ENCODE measurements around the gene P3H3. TPM values are rescaled to one million over a fixed set of nuclear protein-coding genes. Genes with fewer than 3 reads are reported as not detected.

The P3H3 gene, protein sequence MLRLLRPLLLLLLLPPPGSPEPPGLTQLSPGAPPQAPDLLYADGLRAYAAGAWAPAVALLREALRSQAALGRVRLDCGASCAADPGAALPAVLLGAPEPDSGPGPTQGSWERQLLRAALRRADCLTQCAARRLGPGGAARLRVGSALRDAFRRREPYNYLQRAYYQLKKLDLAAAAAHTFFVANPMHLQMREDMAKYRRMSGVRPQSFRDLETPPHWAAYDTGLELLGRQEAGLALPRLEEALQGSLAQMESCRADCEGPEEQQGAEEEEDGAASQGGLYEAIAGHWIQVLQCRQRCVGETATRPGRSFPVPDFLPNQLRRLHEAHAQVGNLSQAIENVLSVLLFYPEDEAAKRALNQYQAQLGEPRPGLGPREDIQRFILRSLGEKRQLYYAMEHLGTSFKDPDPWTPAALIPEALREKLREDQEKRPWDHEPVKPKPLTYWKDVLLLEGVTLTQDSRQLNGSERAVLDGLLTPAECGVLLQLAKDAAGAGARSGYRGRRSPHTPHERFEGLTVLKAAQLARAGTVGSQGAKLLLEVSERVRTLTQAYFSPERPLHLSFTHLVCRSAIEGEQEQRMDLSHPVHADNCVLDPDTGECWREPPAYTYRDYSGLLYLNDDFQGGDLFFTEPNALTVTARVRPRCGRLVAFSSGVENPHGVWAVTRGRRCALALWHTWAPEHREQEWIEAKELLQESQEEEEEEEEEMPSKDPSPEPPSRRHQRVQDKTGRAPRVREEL
- total RNA-seq (2022; extraction: Qiagen RNA extraction; ENCODE audit: low read depth) = 24.8 to 31.7 TPM (median 26.6 TPM) in 5 replicates

DNA sequence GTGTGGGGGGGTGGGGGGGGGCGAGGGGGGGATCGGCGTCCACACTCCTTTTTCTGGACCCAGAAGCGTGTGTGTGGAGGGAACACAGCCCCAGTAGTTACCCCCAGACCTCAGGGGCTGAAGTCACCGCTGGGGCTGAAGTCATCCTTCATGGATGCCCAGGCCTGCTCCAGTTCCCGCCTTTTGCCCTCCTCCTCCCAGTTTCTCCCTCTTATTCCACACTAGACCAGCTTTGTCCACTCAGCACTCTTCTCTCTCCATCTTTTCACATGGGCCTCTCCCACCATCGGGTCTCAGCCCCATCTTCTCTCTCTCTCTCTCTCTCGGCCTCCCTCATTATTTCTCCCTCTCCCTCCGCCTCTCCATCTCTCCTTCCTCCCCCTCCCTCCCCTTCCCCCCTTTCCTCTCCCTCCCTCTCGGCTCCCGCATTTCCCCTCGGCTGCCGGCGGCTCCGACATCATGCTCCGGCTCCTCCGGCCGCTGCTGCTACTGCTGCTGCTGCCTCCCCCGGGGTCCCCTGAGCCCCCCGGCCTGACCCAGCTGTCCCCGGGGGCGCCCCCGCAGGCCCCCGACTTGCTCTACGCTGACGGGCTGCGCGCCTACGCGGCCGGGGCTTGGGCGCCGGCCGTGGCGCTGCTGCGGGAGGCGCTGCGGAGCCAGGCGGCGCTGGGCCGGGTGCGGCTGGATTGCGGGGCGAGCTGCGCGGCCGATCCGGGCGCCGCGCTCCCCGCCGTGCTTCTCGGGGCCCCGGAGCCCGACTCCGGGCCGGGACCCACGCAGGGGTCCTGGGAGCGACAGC lies at the start of gene P3H3:
P3H3 (plus strand) TSS at position 426 of the 799 bp plus-strand sequence; CDS start at position 460, 34 bp downstream.

DNA sequence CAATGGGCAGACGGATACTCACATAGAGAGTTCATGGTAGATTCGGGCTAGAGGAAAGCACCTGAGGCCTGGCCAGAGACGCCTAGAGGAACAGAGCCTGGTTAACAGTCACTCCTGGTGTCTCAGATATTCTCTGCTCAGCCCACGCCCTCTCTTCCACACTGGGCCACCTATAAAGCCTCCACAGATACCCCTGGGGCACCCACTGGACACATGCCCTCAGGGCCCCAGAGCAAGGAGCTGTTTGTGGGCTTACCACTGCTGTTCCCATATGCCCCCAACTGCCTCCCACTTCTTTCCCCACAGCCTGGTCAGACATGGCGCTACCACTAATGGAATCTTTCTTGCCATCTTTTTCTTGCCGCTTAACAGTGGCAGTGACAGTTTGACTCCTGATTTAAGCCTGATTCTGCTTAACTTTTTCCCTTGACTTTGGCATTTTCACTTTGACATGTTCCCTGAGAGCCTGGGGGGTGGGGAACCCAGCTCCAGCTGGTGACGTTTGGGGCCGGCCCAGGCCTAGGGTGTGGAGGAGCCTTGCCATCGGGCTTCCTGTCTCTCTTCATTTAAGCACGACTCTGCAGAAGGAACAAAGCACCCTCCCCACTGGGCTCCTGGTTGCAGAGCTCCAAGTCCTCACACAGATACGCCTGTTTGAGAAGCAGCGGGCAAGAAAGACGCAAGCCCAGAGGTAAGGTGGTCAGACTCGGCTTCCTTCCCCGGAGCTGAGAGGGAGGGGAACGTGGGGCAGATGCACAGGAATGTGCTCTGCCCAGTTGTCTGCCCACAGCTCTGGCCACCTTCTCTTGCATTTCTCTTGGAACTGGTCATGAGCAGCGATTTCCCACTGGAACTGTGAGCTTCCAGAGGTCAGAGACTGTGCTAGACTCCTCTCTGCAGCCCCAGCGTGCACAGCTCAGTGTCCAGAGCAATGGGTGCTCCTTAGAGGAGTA lies 39.0 kb upstream of the P3H3 start, which contains the start of gene CD4:
CD4 (plus strand) TSS at position 557 of the 953 bp plus-strand sequence. CDS start 10,611 bp downstream, outside the sequence.

DNA sequence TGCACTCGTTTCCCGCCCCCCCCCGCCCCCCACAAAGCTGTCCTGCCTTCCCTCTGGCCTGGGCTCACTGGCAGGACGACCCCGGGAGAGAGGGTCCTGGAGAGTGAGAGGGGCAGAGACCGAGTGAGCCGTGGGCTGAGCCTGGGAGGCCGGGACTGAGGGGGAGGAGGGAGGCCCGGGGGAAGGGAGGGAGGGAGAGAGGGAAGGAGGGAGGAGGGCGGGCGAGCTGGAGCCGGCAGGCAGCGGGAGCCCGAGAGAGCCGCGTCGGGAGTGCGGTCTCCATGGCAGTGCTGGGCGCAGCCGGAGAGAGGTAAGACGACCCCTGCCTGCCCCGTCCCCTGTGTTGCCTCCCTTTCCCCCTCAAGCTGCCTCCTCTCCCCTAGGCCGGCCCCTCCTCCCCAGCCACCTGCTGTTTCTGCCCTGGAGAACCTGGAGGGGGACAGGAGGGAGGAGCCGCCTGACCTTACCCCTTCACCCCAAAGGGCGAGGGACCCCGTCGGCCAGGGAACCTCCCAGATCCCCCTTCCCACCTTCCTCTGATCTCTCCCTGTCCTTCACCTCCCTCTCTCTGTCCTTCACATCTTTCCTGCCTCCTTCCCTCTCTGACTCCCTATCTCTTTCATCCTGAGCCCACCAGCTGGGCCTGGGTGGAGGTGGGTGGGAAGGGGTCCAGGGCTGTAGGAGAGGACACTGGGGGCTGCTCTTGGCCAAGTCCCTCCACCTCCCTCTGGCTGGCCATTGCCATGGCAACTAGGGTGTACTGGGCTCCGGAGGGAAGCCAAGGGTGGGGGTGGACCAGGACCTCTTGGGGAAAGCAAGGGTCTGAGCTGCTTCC lies 6.4 kb upstream of the P3H3 start, which contains the start of gene GPR162:
GPR162 (plus strand) TSS at position 231 of the 835 bp plus-strand sequence. CDS start 2,078 bp downstream, outside the sequence.

DNA sequence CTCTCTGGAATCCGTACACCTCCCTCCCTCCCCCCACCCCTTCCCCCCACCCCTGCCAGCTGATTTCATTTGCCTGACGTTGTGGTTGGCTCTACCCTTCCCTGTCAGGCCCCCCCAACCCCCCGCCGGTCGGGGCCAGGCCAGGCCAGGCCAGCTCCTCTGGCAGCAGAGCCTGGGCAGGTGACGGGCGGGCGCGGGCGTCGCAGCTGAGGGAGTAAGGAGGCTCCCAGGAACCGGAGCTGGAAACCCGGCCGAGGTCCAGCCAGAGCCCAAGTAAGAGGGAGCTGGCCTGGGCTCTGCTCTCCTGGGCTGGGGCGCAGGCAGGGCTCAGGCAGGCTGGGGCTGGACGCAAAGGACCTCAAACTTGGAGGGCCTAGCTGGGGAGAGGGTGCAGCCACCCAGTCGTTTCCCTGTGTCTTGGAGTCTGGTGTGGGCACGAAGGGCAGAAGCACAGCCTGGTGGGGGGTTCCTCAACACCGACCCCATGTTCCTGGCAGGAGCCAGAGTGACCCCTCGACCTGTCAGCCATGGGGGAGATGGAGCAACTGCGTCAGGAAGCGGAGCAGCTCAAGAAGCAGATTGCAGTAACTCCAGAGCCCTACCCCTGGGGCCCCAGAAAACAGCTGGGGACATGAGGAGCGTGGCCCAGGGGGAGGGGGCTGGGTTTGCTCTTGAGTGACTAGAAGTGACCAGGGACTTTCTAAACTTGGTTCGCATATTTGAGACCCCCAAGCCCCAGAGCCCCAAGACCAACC lies 12.7 kb downstream of the P3H3 start, which contains the start of gene GNB3:
GNB3 (plus strand) TSS at position 165 of the 755 bp plus-strand sequence; CDS start at position 528, 363 bp downstream.

DNA sequence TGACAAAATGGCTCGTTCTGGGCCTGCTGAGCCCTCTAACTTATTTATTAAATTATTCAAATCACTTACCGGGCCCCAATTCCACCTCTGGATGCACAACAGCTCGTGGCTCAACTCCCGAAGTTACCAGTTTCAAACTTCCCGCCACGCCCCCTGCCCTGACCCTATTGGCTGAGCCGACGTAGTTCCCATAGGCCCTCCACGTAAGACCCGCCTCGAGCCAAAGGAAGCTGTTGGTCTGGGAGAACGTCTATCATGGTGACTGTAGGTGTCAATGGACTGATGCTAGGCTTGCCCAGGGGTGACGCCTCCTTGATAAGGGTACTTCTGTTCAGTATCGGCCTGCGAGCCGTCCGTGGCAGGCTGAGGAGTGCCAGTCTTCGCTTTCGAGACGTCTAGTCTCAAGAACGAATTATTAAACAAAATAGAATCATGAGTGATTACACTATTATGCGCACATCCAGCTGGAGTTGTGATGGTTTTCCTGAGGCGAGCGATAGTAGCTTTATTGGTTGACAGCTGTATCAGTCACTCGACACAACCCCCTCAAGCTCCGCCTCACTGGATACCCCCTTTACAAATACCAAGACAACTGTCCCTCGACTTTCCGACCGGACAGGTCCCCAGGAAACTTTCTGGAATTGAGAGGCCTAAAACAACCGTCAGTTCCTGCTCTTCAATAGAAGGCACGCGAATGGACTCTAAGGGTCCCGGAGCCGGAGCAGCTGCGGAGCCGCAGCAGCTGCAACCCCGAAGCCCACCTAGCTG lies 23.1 kb downstream of the P3H3 start, which contains the start of gene CDCA3:
CDCA3 (minus strand) TSS at position 134 of the 768 bp plus-strand sequence. CDS start 334 bp downstream, outside the sequence.

DNA sequence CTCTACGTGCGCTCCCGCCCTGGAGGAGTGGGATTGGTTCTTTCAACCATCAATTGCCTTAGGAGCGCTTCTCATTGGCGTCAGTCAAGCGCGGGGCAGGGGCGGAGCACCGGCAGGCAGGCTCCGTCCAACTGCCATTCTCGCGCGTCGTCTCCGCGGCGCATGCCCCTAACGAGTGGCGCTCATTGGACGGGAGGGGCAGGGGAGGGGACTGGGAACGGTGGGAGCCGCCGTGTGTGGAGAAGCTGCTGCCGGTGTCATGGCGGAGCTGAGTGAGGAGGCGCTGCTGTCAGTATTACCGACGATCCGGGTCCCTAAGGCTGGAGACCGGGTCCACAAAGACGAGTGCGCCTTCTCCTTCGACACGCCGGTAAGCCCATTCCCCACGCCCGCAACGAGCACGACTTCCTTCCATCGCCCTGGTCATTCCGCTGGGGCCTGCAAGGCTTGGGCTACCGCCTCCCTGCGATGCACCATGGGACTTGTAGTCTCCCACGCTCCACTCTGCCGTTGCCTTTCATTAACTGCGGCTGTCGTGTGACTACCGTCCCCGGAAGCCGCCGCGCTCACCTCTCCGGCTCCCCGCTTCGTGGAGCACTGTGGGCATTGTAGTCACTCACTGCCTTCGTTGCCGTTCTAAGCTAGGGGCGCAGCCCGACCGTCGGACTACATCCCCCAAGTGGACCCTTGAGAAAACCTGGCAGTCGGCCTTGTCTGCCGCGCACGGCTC lies 23.9 kb downstream of the P3H3 start, which contains the start of gene USP5:
USP5 (plus strand) TSS at position 230 of the 730 bp plus-strand sequence; CDS start at position 260, 30 bp downstream.

DNA sequence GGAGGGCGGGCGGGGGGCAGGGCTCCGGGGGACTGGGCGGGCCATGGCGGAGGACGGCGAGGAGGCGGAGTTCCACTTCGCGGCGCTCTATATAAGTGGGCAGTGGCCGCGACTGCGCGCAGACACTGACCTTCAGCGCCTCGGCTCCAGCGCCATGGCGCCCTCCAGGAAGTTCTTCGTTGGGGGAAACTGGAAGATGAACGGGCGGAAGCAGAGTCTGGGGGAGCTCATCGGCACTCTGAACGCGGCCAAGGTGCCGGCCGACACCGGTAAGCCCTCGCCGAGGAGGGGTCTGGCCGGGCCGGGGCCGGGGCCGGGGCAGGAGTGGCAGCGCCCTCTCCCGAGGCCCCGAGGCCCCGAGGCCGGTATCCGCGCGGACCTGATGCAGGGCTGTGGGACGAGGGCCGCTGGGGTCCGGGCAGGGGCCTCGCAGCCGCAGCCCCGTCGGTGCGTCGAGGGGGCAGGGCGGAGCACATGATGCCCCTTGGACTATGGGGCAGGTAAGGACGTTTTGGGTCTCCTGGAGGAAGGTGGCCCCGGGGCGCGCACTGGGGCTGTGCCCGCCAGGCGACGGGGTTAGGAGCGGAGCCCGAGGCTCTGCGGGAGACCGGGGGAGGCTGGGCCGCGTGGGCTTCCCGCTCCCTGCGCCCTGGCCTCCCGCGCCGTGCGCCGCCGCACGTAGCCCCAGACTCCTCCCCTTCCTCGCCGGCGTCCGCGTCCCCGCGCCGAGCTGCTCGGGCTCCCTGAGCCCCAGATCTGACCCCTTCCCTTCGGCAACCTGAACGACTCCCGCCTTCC lies 39.4 kb downstream of the P3H3 start, which contains the start of gene TPI1:
TPI1 (plus strand) TSS at position 119 of the 798 bp plus-strand sequence; CDS start at position 155, 36 bp downstream.

DNA sequence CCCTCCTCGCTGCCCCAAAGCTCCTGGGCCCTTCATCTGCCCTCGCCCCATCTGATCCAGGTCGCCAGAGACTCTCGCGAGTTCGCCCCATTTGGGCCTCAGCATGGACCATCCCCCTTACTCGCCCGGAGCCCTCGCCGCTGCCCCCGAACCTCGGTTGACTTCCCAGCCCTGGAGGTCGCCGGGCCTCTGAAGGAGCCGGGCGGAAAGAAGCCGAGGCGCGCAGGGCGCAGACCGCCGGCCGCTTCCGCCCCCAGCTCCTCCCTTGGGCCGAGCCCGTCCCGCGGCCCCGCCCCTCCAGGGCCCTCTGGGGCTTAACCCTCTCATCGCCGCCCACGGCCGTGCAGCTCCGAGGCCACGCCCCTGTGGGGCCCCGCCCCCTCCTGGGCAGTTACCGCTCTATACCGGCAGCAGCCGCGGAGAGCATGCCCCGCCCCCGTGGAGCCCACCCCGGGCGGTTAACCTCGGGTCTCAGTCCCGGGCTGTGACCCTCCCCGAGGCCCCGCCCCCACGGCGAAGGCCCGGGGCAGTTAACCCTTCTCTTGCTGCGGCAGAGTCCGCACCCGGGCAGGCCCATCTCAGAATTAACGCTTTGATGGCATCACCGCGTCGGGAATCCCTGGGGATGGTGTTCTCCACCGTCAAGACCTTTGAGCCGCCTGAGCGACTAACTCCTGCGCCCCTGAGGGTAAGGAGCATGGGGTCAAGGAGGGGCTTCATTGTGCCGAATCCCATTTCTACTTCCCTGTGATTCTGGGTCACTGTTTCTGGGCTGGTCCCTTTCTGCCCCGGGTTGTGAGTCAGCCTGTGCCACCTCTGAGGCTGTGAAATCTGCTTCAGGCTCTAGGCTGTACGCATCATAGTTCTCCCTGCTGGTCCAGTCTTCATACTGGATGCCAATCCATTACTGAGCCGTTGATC lies 45.1 kb downstream of the P3H3 start, which contains the start of gene SPSB2:
SPSB2 (minus strand) TSS at position 210 of the 921 bp plus-strand sequence. CDS start 402 bp downstream, outside the sequence.

Other genes with a start within 250 kb of the P3H3 start
- 66.0 to 80.0 TPM (median 71.6 TPM) in 5 replicates for gene CHD4, start 221.0 kb upstream of the P3H3 start, total RNA-seq (2022; extraction: Qiagen RNA extraction; ENCODE audit: low read depth)
- 0.38 to 0.71 TPM (median 0.53 TPM) in 5 replicates for gene LPAR5, start 192.4 kb upstream of the P3H3 start, total RNA-seq (2022; extraction: Qiagen RNA extraction; ENCODE audit: low read depth)
- gene ACRBP, start 181.0 kb upstream of the P3H3 start, total RNA-seq (2022; extraction: Qiagen RNA extraction; ENCODE audit: low read depth) = 0.21 to 0.34 TPM (median 0.23 TPM) in 3 of 5 replicates, not detected in the others
- gene ING4, start 165.3 kb upstream of the P3H3 start, total RNA-seq (2022; extraction: Qiagen RNA extraction; ENCODE audit: low read depth) = 13.5 to 18.2 TPM (median 15.7 TPM) in 5 replicates
- 55.6 to 67.7 TPM (median 63.0 TPM) in 5 replicates for gene ZNF384, start 139.0 kb upstream of the P3H3 start, total RNA-seq (2022; extraction: Qiagen RNA extraction; ENCODE audit: low read depth)
- gene PIANP, start 127.6 kb upstream of the P3H3 start, total RNA-seq (2022; extraction: Qiagen RNA extraction; ENCODE audit: low read depth) = 0.58 to 1.6 TPM (median 0.96 TPM) in 5 replicates
- 53.3 to 61.0 TPM (median 56.5 TPM) in 5 replicates for gene COPS7A, start 104.4 kb upstream of the P3H3 start, total RNA-seq (2022; extraction: Qiagen RNA extraction; ENCODE audit: low read depth)
- gene MLF2, start 75.3 kb upstream of the P3H3 start, total RNA-seq (2022; extraction: Qiagen RNA extraction; ENCODE audit: low read depth) = 275 to 309 TPM (median 292 TPM) in 5 replicates
- 682 to 907 TPM (median 824 TPM) in 5 replicates for gene PTMS, start 62.0 kb upstream of the P3H3 start, total RNA-seq (2022; extraction: Qiagen RNA extraction; ENCODE audit: low read depth)
- gene LAG3, start 55.9 kb upstream of the P3H3 start, total RNA-seq (2022; extraction: Qiagen RNA extraction; ENCODE audit: low read depth) = 0.47 to 2.2 TPM (median 1.4 TPM) in 5 replicates
- not detected in 5 replicates for gene CD4, start 38.9 kb upstream of the P3H3 start, total RNA-seq (2022; extraction: Qiagen RNA extraction; ENCODE audit: low read depth)
- 0.39 to 0.93 TPM (median 0.47 TPM) in 5 replicates for gene GPR162, start 6.6 kb upstream of the P3H3 start, total RNA-seq (2022; extraction: Qiagen RNA extraction; ENCODE audit: low read depth)
- 1.9 to 2.8 TPM (median 1.9 TPM) in 5 replicates for gene GNB3, start 12.5 kb downstream of the P3H3 start, total RNA-seq (2022; extraction: Qiagen RNA extraction; ENCODE audit: low read depth)
- 76.1 to 88.0 TPM (median 79.3 TPM) in 5 replicates for gene CDCA3, start 22.9 kb downstream of the P3H3 start, total RNA-seq (2022; extraction: Qiagen RNA extraction; ENCODE audit: low read depth)
- gene USP5, start 23.7 kb downstream of the P3H3 start, total RNA-seq (2022; extraction: Qiagen RNA extraction; ENCODE audit: low read depth) = 77.5 to 93.5 TPM (median 87.6 TPM) in 5 replicates
- gene TPI1, start 39.1 kb downstream of the P3H3 start, total RNA-seq (2022; extraction: Qiagen RNA extraction; ENCODE audit: low read depth) = 1,539 to 1,667 TPM (median 1,622 TPM) in 5 replicates
- gene SPSB2, start 44.9 kb downstream of the P3H3 start, total RNA-seq (2022; extraction: Qiagen RNA extraction; ENCODE audit: low read depth) = 18.3 to 23.2 TPM (median 21.4 TPM) in 5 replicates
- 15.5 to 18.7 TPM (median 18.1 TPM) in 5 replicates for gene LRRC23, start 76.4 kb downstream of the P3H3 start, total RNA-seq (2022; extraction: Qiagen RNA extraction; ENCODE audit: low read depth)
- 37.1 to 44.4 TPM (median 42.7 TPM) in 5 replicates for gene ENO2, start 86.2 kb downstream of the P3H3 start, total RNA-seq (2022; extraction: Qiagen RNA extraction; ENCODE audit: low read depth)
- gene ATN1, start 99.6 kb downstream of the P3H3 start, total RNA-seq (2022; extraction: Qiagen RNA extraction; ENCODE audit: low read depth) = 49.8 to 82.1 TPM (median 68.2 TPM) in 5 replicates
- not detected in 5 replicates for gene RNU7-1, start 115.4 kb downstream of the P3H3 start, total RNA-seq (2022; extraction: Qiagen RNA extraction; ENCODE audit: low read depth)
- gene C12orf57, start 115.6 kb downstream of the P3H3 start, total RNA-seq (2022; extraction: Qiagen RNA extraction; ENCODE audit: low read depth) = 274 to 300 TPM (median 288 TPM) in 5 replicates
- gene PTPN6, start 122.9 kb downstream of the P3H3 start, total RNA-seq (2022; extraction: Qiagen RNA extraction; ENCODE audit: low read depth) = 7.6 to 14.4 TPM (median 10.8 TPM) in 5 replicates
- 313 to 344 TPM (median 323 TPM) in 5 replicates for gene PHB2, start 142.3 kb downstream of the P3H3 start, total RNA-seq (2022; extraction: Qiagen RNA extraction; ENCODE audit: low read depth)
- 62.4 to 70.8 TPM (median 65.4 TPM) in 5 replicates for gene EMG1, start 142.5 kb downstream of the P3H3 start, total RNA-seq (2022; extraction: Qiagen RNA extraction; ENCODE audit: low read depth)
- 26.9 to 31.8 TPM (median 30.4 TPM) in 5 replicates for gene LPCAT3, start 190.1 kb downstream of the P3H3 start, total RNA-seq (2022; extraction: Qiagen RNA extraction; ENCODE audit: low read depth)
- 38.6 to 61.7 TPM (median 42.5 TPM) in 5 replicates for gene C1S, start 232.3 kb downstream of the P3H3 start, total RNA-seq (2022; extraction: Qiagen RNA extraction; ENCODE audit: low read depth)